ENCODE results near the gene LZTS2.

DNA sequence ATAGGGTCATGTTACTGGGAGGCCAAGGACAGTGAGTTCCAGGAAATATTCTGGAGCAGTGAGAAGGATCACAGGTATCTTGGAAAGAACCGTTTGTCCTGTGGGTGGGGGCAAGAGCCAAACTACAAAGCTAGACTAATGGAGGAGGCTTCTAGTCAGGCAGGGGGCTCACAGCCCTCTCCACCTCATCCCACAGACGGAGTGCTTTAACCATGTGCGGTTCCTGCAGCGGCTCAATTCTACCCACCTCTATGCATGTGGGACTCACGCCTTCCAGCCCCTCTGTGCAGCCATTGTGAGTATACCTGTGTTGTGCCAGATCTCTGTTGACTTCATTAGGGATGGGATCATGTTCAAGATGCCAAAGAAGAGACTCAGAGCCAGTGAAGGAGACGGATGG lies 22.2 kb upstream of the LZTS2 start:
- TF ChIP-seq, protein P1, sequence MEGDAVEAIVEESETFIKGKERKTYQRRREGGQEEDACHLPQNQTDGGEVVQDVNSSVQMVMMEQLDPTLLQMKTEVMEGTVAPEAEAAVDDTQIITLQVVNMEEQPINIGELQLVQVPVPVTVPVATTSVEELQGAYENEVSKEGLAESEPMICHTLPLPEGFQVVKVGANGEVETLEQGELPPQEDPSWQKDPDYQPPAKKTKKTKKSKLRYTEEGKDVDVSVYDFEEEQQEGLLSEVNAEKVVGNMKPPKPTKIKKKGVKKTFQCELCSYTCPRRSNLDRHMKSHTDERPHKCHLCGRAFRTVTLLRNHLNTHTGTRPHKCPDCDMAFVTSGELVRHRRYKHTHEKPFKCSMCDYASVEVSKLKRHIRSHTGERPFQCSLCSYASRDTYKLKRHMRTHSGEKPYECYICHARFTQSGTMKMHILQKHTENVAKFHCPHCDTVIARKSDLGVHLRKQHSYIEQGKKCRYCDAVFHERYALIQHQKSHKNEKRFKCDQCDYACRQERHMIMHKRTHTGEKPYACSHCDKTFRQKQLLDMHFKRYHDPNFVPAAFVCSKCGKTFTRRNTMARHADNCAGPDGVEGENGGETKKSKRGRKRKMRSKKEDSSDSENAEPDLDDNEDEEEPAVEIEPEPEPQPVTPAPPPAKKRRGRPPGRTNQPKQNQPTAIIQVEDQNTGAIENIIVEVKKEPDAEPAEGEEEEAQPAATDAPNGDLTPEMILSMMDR (IDR thresholded peaks at IDR 0.05): no peak
- TF ChIP-seq POLR2A (IDR thresholded peaks at IDR 0.05): no peak

All from tibial nerve (tissue), 3 donors.